Sigmoid colon (tissue), 4 donors: ENCODE measurements around the gene AUTS2.

ENCODE experiments used
- CTCF ChIP-seq, 4 experiments: fragments of 450-650 bp in 3 of 4; fragments of 200-600 bp in 1 of 4; IDR thresholded peaks; one replicate each; pipeline ENCODE4 v1.5.1; 2016 to 2019; ENCODE audit warnings: antibody characterized with exemption in 4 of 4, mild to moderate bottlenecking in 3 of 4, moderate library complexity in 2 of 4
- EP300 ChIP-seq, 4 donors: sonication (generic); formaldehyde crosslinking; IDR thresholded peaks; one replicate each; pipeline ENCODE4 v1.6.1; 2017; ENCODE audit warnings: antibody characterized with exemption in 4 of 4
- POLR2A ChIP-seq, 2 donors: fragments of 450-650 bp; IDR thresholded peaks; one replicate each; pipeline ENCODE4 v1.6.1; 2016; ENCODE audit warnings: antibody characterized with exemption in 2 of 2, mild to moderate bottlenecking in 2 of 2, moderate library complexity in 2 of 2
- POLR2AphosphoS5 ChIP-seq, 4 donors: sonication (generic); formaldehyde crosslinking; IDR thresholded peaks; one replicate each; pipeline ENCODE4 v1.6.1; 2017; ENCODE audit warnings: antibody characterized with exemption in 4 of 4

GRCh38 chr7:70313271-70313670 is 715.0 kb downstream of the AUTS2 start:
- TF ChIP-seq CTCF (IDR thresholded peaks at IDR 0.05): no peak
- no peak for TF ChIP-seq POLR2A (IDR thresholded peaks at IDR 0.05)
- no peak for TF ChIP-seq POLR2AphosphoS5 (IDR thresholded peaks at IDR 0.05)
- no peak for TF ChIP-seq EP300 (IDR thresholded peaks at IDR 0.05)
